Stimulated activated CD8-positive, alpha-beta memory T cell treated with anti-CD3 and anti-CD28 coated beads, Interleukin-4, amount 100 ng/mL, for 1 hour (primary cell): Measurements from ENCODE around the gene TRERF1.
"Not testable (repeated sequence)": the region's sequence is repeated elsewhere in the genome, so short reads cannot be mapped to it uniquely, and the experiment has no call there.

Experiments
- DNase-seq, 2 donors: peaks; one replicate each; pipeline ENCODE4 v3.0.0-alpha.2; 2020; ENCODE audit warnings: low read depth in 2 of 2, low spot score in 1 of 2

Gene TRERF1

DNA sequence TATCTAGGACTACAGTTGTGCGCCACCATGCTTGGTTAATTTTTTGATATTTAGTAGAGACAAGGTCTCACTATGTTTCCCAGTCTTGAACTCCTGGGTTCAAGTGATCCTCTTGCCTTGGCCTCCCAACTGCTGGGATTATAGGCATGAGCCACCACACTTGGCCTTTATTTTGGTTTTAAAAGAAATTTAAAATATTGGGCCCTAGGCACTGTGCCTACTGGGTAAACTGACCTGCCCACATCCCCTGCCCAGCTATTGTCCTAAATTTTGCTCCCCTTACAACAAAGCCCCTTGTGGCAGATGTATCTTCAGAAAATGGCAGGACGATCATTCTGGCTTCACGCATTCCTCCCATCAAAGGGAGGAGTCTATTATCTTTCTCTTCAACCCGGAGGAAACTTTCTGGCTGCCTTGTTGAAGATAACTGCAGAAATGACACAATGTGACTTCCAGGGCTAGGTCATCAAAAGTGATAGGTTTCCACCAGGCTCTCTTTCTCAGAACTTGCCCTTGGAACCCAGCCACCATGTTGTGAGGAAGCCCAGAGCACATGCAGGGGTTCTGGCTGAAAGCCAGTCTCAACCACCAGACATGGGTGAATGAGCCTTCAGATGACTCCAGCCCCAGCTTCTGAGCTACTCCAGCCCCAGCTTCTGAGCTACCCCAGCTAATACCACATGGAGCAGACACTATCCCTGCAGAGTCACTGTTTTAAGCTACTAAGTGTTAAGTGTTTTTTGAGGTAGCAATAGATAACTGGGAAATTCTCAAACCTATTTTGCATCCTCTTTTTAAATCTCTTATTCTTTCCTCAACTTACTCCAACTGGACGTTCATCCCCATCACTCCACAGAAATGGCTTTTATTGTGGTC is 252.4 kb downstream of the TRERF1 start:
- no peak for DNase-seq

DNA sequence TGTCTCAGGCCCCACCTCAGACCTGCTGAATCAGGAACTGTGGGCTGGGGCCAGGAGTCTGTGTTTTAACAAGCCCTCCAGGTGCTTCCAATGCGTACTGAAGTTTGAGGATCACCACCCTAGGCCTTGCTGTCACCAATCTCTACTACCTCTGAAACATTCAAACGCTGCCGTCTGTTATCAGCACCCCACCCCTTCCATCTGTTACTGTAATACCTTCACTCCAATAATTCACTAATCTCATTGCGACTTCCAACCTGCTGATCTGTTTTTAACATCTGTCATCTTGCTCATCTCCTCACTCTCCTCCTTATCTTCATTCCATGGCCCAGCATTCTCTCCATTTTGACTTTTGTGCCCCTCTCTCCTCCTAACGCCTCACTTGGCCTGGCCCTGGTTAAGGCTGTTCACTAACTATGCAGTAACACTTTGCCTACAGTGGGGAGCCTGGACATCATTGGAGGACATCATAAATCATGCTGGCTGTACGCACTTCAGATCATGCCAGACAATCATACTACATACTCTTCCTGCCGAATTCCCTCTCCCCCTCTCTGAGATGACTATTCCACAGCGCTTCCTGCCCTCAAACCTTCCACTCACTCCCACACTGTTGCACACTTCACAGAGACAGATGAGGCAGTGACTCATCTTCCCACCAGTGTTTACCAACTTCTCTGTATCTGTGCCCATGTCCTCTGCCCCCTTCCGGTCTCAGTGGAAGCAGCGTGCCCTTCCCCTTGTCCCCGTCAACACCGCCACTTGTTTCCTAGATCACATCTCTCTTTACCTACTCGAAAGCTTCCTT is 254.0 kb downstream of the TRERF1 start:
- no peak for DNase-seq

DNA sequence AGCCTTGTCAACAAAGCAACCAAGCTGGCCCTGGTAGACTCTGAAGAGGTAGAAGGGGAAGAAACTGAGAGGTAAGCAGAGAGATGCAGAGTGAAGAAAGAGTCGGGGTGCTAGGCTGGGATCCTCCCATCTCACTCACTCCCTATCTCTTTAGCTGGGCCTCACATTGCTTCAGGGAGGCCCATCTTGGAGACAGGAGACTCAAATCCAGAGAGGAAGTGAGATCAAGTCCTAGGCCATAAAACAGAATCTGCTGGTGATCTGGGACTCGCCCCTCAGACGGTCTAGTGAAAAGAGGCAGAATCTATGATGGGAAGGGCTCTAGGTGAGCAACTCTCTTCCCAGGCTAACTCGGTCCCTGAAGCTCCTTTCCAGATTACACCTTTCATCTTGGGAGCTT is 256.3 kb downstream of the TRERF1 start:
- no peak for DNase-seq

DNA sequence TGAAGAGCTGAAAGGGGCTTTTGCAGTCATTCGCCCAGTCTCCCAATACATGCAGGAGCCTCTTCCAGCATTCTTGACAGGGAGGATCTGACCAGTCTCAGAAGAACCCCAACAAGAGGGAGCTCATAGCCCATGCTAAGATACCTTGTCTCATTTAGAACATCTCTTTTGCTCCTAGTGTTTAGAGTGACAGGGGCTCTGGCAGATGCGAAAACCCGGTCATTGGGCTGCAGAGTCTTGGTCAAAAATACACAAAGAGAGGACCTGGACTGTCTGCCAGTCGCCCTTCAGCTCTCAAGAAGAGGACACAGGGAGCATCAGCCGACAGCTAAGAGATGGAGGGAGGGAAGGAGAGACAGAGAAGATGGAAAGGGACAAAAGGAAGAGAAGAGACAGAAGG is 257.7 kb downstream of the TRERF1 start:
- no peak for DNase-seq

DNA sequence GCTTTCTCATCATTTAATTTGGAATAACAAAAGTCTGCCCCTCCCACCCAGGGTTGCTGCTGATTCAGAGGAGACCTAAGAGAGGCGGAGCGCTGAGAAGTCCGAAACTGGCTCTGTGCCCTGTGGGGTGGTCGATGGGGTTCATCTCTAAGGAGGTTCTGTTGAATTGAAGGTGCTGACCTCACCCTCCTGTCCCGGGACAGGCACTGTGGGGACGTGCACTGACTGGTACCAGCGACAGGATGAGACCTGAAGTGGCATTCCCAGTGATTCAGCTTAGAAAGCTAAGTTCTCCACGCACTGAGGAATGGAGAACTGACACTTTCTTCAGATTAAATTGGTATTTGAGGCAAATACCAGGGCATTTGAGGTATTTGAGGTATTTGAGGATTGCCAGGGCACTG is 258.2 kb downstream of the TRERF1 start:
- DNase-seq = no peak

DNA sequence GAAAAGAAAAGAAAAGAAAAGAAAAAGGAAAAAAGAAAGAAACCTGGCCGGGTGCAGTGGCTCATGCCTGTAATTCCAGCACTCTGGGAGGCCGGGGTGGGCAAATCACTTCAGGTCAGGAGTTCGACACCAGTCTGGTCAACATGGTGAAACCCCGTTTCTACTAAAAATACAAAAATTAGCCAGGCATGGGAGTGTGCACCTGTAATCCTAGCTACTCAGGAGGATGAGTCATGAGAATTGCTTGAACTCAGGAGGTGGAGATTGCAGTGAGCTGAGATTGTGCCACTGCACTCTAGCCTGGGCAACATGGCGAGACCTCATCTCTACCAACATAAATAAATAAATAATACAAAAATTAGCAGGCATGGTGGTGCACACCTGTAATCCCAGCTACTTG is 259.3 kb downstream of the TRERF1 start:
- not testable (repeated sequence) for DNase-seq

DNA sequence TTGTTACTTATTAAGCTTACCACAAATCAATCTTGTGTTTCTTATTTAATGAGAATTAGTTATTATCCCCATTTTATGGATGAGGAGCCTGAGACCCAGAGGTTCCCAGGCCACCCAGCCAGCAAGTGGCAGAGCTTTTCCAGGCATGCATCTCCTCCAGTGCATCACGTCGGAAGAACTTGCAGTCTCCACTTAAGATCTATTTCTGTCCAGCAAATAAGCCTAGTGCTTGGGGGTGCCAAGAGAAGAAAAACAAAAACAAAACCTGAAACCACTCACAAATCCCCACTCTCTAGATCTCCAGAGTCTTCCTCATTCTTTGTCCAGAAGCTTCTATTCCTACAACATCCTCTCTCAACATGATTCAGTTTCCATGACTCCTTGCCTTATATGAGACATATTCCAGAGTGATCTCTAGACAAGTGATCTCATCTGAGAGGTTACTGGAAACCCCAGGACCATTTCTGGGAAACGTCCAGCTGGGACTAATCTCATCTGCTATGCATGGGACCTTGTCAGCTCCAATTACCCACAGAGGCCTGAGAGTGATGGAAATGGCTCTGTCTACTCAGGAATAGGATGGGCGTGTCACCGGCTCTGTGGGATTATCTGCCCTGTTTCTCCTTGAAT is 261.1 kb downstream of the TRERF1 start:
- DNase-seq = no peak

DNA sequence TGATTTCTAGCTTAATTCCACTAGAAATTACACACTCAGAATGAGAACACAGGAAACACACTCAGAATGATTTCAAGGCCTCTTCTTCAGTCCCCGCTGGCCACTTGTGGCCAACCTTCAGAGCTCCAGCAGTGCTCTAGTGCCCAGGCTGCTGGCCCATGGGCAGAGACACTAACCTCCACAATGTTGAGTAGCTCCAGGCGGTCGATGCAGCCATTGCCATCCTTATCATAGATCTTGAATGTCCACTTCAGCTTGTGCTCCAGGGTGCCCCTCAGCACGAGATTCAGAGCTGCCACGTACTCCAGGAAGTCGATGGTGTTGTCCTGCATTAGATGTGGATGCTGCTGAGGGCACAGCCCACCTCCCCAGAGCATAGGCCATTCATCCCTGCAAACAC is 263.3 kb downstream of the TRERF1 start:
- DNase-seq = no peak

DNA sequence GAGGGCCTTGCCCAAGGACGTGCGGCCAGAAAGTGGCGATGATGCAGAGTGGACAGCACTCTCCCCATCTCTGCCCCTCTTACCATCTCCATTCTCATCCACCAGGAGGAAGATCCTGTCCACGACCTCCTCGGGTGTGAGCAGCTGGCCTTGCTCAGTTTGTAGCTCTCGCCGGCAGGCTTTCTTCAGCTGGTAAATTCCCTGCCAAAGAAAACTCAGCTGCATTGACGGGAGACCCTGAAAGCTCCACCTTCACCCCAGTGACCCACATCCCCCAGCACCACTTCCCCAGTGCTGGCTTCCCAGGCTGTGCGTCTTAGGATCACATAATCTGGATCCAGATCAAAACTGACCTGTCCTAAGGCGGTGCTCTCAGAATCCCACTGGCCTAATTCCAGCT is 266.1 kb downstream of the TRERF1 start:
- DNase-seq = no peak

DNA sequence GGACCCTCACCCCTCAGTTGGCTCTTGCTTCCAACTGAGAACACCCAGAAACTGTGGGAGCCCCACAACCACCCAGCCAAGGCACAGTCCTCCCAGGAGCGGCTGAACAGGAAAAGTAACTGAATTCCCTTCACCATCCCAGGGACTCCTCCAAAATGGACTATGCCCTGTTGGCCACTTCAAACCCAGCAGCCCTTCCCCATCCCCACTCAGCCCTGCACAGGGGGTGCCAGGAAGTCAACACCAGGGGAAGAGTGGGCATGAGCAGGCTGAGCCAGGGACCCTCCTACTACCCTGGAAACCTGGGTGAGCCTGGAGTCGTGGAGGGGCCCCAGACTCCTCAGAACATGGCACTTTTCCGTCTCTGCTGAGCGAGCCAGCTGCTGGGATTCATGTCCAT is 267.3 kb downstream of the TRERF1 start:
- DNase-seq = no peak

DNA sequence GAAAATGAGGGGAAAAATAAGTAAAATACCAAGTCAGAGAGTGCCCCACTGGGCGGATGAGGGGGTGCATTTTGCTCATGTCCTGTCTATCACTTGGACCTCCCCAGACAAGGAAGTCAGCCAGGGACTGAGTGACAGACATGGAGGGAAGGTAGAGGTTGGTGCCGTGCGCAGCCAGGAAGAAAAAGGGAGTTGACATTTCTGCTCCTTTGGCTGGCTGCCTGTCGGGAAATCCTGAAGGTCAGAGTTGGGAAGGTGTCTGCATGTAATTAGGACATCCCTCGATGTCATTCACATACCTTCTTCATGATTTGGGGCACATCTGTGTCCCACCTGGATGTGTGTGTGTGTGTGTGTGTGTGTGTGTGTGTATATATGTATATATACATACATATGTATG is 269.6 kb downstream of the TRERF1 start:
- no peak for DNase-seq

DNA sequence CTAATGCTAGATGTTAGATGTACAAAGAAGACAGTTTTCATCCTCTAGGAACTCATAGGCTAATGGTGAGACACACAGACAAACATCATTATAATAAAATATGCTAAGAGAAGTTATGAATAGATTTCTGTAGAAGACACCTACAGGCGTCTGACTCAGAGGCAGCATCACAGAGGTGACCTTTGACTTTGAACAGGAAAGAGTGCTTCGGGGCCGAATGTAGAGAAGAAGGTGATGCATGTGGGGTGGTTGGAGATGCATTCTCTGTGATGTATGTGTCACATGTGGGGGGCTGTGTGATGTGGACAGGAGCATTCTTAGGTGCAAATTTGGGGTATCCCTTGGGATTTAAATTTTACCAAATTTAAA is 271.8 kb downstream of the TRERF1 start:
- no peak for DNase-seq

DNA sequence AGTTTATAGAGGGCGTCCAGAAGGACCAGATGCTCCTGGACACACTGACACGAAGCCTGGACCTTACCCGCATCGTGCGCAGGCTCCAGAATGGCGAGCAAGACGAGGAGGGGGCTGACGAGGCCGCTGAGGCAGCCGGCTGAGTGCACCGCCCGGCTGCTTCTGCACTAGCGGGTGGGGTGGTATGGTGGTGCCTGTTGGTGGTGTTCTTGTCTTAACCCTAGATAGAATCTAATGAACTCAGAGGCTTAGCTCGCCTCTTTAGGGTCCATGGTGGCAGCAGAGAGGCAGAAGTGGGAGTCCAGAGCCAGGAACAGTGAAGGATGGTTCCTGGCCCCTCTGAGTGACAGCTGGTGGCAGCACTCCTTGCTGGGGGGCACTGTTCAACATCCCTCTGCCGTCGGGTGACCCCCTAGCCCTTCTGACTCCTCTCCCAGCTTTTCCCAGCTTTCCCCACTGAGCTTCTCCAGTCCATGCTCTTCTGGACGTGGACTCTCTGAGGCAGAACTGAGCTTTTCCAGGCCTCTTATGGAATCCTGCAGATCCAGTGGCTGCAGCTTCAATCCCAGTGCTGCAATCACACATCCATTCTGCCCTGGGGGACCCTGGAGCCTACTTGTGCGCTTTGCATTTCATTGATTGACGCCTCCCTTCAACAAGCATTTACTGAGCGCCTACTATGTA is 272.3 kb downstream of the TRERF1 start:
- no peak for DNase-seq

DNA sequence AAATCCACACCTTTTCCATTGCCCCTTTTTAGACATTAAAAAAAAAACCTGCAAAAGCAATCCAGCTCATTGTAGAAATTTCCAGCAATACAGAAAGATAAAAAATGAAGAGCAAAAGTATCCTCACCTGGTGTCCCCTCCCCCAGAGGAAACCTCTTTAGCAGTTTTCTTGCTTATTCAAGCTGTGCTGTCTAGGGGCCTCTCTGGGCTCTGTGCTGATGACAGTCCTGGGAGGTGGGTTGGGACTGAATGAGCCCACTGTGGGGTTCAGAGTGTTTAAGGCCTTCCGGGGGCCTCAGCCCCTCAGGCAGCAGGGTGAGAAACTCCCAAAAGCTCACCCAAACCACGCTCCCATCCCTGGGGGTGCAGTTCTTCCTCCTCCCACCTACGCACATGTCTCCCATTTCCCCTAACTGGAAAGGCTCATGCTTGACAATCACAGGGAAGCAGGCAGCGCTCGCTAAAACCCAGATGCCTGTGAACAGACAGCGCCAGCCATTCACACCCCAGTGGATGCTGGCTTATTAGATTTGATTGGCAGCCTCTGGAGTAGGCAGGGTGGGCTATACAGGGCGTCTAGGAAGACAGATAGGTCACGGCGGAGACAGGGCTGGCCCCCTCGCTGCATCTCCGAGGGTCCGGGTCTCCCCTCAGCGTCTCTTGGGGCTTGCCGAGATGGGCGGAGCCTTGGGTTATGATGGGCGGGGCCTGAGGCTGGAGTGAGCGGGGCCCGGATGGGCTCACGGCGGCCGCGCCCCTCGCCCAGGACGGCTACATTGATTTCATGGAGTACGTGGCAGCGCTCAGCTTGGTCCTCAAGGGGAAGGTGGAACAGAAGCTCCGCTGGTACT is 274.0 kb downstream of the TRERF1 start:
- no peak for DNase-seq

DNA sequence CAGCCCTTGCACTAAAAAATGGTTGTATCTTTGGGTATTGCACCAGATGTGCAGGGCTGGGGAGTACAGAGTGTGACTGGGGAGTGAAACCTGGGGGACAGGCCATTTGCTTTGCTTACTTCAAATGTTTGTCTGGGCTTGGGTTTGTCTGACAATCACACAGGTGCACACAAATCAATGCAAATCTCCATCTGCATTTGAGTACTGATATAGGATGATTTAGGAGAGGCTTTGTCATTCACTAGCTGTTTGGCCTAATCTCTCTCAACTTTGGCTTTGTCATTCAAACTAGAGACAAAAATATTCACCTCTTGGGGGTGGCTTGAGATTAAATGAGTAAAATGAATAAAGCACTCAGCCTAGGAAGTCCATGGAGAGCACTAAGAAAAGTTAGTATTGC is 274.7 kb downstream of the TRERF1 start:
- no peak for DNase-seq

DNA sequence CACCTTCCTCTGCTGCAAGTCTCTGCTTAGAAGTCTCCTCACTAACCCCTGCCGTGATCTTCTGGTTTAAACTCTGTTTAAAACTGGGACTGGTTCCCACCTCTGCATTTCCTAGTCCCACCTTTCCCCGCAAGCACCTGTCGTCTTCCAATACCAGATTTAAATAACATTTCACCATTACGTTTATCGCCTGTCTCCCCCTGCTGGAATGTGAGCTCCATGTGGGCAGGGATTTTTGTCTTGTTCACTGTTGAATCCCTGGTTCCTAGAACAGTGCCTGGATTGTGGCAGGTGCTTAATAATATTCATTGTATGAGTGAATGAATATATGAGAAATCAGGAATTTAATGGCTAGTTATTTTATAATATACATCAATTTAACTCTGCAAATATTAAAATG is 275.9 kb downstream of the TRERF1 start:
- no peak for DNase-seq
